B cell (primary cell): Measurements from ENCODE around the gene BST1.

ENCODE experiments used
- EZH2 ChIP-seq: IDR thresholded peaks from 2 replicates; pipeline ENCODE4 v1.6.1; 2012; ENCODE audit warnings: borderline replicate concordance, low read depth, mild to moderate bottlenecking, moderate library complexity, low read length; ENCODE audit not compliant: insufficient read depth, poor library complexity, severe bottlenecking
- TF ChIP-seq, protein P1 (sequence below): fragments of 200-600 bp; IDR thresholded peaks from one replicate; pipeline ENCODE4 v1.8.0; 2022; ENCODE audit warnings: antibody characterized with exemption, mild to moderate bottlenecking

DNA sequence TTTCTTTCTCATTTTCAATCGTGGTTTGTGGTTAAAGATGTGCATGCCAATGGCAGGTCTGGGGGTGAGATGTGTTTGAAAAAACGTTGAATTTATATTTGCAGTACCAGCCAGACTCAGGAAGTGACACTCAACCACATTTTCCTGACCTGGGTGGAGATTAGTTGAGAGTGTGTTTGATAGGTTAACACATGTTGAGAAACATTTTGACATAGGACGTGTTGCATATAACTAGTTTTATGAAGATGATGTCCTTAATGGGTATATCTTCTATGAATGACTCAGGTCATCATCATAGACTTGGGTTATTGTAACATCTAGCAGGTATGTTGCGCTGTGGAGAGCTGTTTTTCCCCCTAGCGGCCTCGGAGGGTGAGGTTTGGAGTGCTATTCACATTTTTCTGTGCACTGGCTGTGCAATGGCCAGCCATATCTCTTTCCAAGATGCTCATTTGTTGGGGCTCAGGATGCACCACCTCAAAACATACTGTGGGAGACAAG is 53.5 kb downstream of the BST1 start:
- no peak for TF ChIP-seq EZH2
- TF ChIP-seq, protein P1, sequence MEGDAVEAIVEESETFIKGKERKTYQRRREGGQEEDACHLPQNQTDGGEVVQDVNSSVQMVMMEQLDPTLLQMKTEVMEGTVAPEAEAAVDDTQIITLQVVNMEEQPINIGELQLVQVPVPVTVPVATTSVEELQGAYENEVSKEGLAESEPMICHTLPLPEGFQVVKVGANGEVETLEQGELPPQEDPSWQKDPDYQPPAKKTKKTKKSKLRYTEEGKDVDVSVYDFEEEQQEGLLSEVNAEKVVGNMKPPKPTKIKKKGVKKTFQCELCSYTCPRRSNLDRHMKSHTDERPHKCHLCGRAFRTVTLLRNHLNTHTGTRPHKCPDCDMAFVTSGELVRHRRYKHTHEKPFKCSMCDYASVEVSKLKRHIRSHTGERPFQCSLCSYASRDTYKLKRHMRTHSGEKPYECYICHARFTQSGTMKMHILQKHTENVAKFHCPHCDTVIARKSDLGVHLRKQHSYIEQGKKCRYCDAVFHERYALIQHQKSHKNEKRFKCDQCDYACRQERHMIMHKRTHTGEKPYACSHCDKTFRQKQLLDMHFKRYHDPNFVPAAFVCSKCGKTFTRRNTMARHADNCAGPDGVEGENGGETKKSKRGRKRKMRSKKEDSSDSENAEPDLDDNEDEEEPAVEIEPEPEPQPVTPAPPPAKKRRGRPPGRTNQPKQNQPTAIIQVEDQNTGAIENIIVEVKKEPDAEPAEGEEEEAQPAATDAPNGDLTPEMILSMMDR: peak; percentile 67
